Brain microvascular endothelial cell (primary cell): ENCODE results near the gene LAGE3.
"Not testable (repeated sequence)": the region's sequence is repeated elsewhere in the genome, so short reads cannot be mapped to it uniquely, and the experiment has no call there.

Experiments used
- DNase-seq: peaks from one replicate; pipeline ENCODE4 v3.0.0-alpha.2; 2020
- H3K27ac ChIP-seq: fragments of 250-450 bp; sonication (Bioruptor Pico); 2 replicates; pipeline ENCODE4 v1.5.1; 2020; ENCODE audit warnings: mild to moderate bottlenecking, moderate library complexity
- H3K27me3 ChIP-seq: fragments of 250-450 bp; sonication (Bioruptor Pico); replicated peaks from 2 replicates; pipeline ENCODE4 v1.5.1; 2020; ENCODE audit warnings: mild to moderate bottlenecking
- H3K36me3 ChIP-seq: fragments of 250-450 bp; sonication (Bioruptor Pico); replicated peaks from 2 replicates; pipeline ENCODE4 v1.5.1; 2020; ENCODE audit warnings: mild to moderate bottlenecking
- H3K4me3 ChIP-seq: 2 replicates; pipeline ENCODE4 v1.5.1; 2011; ENCODE audit warnings: low read depth, mild to moderate bottlenecking, control low read depth, low read length, moderate library complexity
- in situ Hi-C: cut with HindIII; loops from 2 replicates; pipeline ENCODE4 v1.10.0; 2017; ENCODE audit warnings: low sequenced_read_pairs, low pct_ligation_motif_present
- TF ChIP-seq, protein P1 (sequence below): IDR thresholded peaks from 2 replicates; pipeline ENCODE4 v1.5.1; 2011; ENCODE audit warnings: low read depth, mild to moderate bottlenecking, moderate library complexity, low read length, control low read depth, inconsistent platforms; ENCODE audit errors: missing control alignments

Gene LAGE3

DNA sequence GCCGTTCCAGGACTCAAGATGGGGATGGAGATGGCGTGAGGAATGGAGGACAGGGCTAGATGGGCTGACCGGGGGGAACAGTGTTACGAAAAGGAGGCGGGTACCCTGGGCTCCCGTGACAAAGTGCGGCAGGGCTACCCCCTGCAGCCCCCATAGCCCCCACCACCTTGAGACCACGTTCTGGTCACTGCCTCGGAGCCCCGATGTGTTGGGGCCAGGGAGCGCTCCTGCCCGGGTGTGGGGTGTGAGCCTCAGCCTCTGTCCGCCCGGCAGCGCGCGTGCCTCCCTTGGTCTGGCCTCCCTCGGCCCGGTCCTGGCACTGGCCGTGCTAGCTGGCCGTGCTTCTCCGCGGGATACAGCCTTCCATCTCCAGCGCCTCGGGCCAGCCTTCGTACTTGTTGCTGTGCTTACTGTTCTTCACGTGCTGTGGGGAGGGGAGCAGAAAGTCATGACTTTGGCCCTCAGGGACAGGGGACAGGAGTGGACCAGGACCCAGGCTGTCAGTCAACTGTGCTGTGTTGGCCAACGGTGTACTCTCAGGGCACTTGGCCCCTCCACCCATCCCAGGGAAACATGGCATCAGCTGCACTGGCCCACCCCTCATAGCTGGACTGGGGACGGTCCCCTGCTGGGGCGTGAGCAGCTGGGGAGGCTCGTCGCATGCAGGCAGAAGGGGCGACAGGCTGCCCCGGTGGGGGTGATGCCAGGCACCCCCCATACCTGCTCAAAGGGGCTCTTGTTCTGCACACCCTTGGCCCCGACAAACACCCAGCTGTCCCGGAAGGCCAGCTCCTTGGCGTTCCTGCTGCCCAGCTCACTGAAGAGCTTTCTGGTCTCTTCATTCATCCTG is 27.6 kb upstream of the LAGE3 start:
- in situ Hi-C loops: no loop called here
- DNase-seq: no peak
- H3K36me3 ChIP-seq: no peaks in the 10 kb centered on the region
- H3K27me3 ChIP-seq: no peaks in the 10 kb centered on the region
- no peak overlapping the region for H3K27ac ChIP-seq
- TF ChIP-seq, protein P1, sequence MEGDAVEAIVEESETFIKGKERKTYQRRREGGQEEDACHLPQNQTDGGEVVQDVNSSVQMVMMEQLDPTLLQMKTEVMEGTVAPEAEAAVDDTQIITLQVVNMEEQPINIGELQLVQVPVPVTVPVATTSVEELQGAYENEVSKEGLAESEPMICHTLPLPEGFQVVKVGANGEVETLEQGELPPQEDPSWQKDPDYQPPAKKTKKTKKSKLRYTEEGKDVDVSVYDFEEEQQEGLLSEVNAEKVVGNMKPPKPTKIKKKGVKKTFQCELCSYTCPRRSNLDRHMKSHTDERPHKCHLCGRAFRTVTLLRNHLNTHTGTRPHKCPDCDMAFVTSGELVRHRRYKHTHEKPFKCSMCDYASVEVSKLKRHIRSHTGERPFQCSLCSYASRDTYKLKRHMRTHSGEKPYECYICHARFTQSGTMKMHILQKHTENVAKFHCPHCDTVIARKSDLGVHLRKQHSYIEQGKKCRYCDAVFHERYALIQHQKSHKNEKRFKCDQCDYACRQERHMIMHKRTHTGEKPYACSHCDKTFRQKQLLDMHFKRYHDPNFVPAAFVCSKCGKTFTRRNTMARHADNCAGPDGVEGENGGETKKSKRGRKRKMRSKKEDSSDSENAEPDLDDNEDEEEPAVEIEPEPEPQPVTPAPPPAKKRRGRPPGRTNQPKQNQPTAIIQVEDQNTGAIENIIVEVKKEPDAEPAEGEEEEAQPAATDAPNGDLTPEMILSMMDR: no peak
- no peak overlapping the region for H3K4me3 ChIP-seq

DNA sequence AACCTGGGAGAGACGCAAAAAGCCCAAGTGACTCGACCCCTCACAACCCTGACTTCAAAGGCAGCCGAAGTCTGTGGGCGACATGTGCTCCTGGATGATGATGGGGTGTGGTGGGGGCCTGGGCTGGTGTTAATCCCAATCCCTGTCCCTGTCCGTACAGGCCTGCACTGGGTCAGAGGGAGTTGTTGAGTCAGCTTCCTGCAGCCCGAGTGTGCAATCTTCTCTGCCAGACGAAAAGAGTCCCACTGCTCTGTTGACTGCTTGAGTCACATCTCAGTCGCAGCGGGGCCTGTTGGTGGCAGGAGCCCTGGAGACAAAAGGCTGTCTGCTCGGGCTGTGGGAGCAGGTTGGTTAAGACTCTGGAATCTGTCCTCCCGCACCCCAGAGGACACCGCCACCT is 26.7 kb upstream of the LAGE3 start:
- Histone ChIP-seq H3K27me3 (no peaks in the 10 kb centered on the region), H3K27ac (peak overlapping the region; percentile 27), H3K4me3 (no peak overlapping the region), H3K36me3 (no peaks in the 10 kb centered on the region)
- TF ChIP-seq, protein P1: no peak
- peak; percentile 41 for DNase-seq
- in situ Hi-C loops: no loop called here

- in situ Hi-C loops: no loop called here
- no peak for DNase-seq
- Histone ChIP-seq H3K36me3 (no peaks in the 10 kb centered on the region), H3K4me3 (no peak overlapping the region), H3K27me3 (no peaks in the 10 kb centered on the region), H3K27ac (no peak overlapping the region)
- TF ChIP-seq, protein P1: no peak
These were observed 23.9 kb upstream of the LAGE3 start for GRCh38 chrX:154502989-154503388.

GRCh38 chrX:154502098-154502497 is 23.0 kb upstream of the LAGE3 start:
- TF ChIP-seq, protein P1: no peak
- Histone ChIP-seq H3K27me3 (no peaks in the 10 kb centered on the region), H3K27ac (no peak overlapping the region), H3K4me3 (no peak overlapping the region), H3K36me3 (no peaks in the 10 kb centered on the region)
- DNase-seq: no peak
- in situ Hi-C loops: no loop called here

DNA sequence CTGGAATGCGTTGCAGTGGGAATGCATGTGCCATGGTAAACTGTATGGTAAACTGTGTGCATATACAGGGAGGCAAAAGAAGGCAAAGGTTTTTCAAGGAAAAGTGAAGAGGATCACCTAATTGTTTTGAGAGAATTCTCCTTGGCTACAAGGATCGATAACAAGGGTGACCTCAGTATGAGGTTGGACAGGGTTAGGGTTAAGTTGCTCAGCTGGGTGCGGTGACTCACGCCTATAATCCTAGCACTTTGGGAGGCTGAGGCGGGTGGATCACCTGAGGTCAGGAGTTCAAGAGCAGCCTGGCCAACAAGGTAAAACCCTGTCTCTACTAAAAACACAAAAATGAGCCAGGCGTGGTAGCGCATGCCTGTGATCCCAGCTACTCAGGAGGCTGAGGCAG is 22.3 kb upstream of the LAGE3 start:
- in situ Hi-C loops, H3K36me3 ChIP-seq, DNase-seq, H3K4me3 ChIP-seq, H3K27ac ChIP-seq, H3K27me3 ChIP-seq: not testable (repeated sequence)

DNA sequence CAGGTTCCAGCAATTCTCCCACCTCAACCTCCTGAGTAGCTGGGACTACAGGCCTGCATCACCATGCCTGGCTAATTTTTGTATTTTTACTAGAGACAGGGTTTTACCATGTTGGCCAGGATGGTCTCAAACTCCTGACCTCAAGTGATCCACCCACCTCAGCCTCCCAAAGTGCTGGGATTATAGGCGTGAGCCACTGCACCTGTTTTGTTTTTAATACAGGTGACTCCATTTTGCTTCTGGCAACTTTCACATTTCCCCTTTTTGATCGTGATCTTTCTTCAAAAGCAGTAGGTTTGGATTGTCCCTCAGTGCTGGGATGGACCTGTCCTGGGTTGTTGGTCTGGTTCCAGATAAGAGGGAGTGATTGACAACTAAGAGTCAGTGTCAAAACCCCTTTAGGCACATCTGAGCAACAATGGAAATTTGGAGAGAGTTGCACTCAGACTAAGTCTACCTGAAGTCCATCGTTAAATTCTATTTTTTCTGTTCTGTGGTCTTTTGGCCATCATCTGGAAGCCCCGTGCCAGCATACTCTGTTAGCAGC is 17.6 kb upstream of the LAGE3 start:
- H3K36me3 ChIP-seq, H3K27ac ChIP-seq: not testable (repeated sequence)

More for the DNA sequence above, 17.6 kb upstream of the LAGE3 start:
- in situ Hi-C loops, DNase-seq, H3K4me3 ChIP-seq, H3K27me3 ChIP-seq: not testable (repeated sequence)
